ENCODE data around the gene PSAT1. TPM values are rescaled to one million over a fixed set of nuclear protein-coding genes. Genes with fewer than 3 reads are reported as not detected.

PSAT1 gene
- total RNA-seq: 161 and 162 TPM in 2 replicates

DNA sequence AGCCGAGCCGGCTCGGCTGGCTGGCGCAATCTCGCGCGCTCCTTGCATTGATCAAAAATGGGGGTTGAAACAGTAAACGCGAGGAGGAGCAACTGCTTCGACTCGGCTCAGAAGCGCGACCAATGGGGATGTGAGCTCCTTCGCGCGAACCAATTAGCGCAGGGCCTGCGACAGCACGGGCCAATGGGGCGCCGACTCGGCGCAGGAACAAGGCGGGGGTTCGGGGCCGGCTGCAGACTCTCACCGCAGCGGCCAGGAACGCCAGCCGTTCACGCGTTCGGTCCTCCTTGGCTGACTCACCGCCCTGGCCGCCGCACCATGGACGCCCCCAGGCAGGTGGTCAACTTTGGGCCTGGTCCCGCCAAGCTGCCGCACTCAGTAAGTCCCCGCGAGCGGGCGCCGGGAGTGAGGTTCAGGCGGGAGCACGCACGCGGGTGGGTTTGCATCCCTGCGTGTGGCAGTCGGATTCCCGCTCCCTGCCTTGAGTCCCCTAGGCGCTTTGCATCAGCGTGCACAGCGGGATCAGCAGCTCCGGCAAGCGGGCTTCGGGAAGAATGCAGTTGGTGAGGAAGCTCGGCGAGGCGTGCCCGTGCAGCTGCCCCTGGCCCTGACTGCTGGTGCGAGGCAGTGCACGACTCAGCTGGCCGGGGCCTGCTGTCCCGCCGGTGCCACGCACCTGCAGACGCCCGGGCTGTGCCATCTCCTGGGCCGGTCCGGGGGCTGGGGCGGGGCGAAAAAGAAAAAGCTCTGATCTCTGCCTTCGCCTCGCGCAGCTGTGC is at the start of gene PSAT1:
Gene PSAT1, plus strand, starts transcription at position 233 of the 779 bp plus-strand sequence. Its CDS starts 86 bp downstream, at position 319.

Other genes starting within 250 kb of the PSAT1 start
- gene CEP78, start 61.0 kb upstream of the PSAT1 start, total RNA-seq: 16.7 and 23.6 TPM in 2 replicates

Measured in myometrial cell (primary cell).